Neural cell (in vitro differentiated cells): Measurements from ENCODE around the gene RAPGEF4. TPM values are rescaled to one million over a fixed set of nuclear protein-coding genes. Genes with fewer than 3 reads are reported as not detected.

Source experiments
- H2AFZ ChIP-seq: fragments of 200-600, 300-800 bp; sonication (generic), shearing (Covaris generic); 2 replicates; pipeline ENCODE4 v1.6.0; 2014; ENCODE audit warnings: low read depth, mild to moderate bottlenecking, antibody characterized with exemption, low read length, moderate library complexity
- H3F3A ChIP-seq: fragments of 200-600 bp; shearing (Covaris generic); 2 replicates; pipeline ENCODE4 v1.6.1; 2016; ENCODE audit warnings: mild to moderate bottlenecking, moderate library complexity, mixed read lengths, antibody characterized with exemption, low read length; ENCODE audit not compliant: insufficient read depth, poor library complexity, severe bottlenecking
- H3K27ac ChIP-seq: fragments of 200-600, 300-800 bp; sonication (generic), shearing (Covaris generic); 2 replicates; pipeline ENCODE4 v1.5.1; 2014; ENCODE audit warnings: mild to moderate bottlenecking, low read length, moderate library complexity
- H3K27me3 ChIP-seq: fragments of 300-800, 200-600 bp; sonication (generic), shearing (Covaris generic); 2 replicates; pipeline ENCODE4 v1.6.0; 2014; ENCODE audit warnings: mild to moderate bottlenecking, low read depth, low read length, moderate library complexity; ENCODE audit not compliant: insufficient read depth
- H3K36me3 ChIP-seq: fragments of 300-800, 200-600 bp; sonication (generic), shearing (Covaris generic); 2 replicates; pipeline ENCODE4 v1.5.1; 2014; ENCODE audit warnings: mild to moderate bottlenecking, antibody characterized with exemption, low read length, moderate library complexity; ENCODE audit not compliant: insufficient read depth
- H3K4me2 ChIP-seq: fragments of 300-800, 200-600 bp; sonication (generic), shearing (Covaris generic); 2 replicates; pipeline ENCODE4 v1.6.0; 2014; ENCODE audit warnings: mild to moderate bottlenecking, low read length
- H3K4me3 ChIP-seq: fragments of 300-800, 200-600 bp; sonication (generic), shearing (Covaris generic); 2 replicates; pipeline ENCODE4 v1.5.1; 2014; ENCODE audit warnings: mild to moderate bottlenecking, low read length, moderate library complexity
- H3K79me2 ChIP-seq: fragments of 200-600 bp; shearing (Covaris generic); replicated peaks from 2 replicates; pipeline ENCODE4 v1.6.0; 2014; ENCODE audit warnings: mild to moderate bottlenecking, low read length, moderate library complexity; ENCODE audit not compliant: insufficient read depth
- H3K9ac ChIP-seq: fragments of 300-800, 200-600 bp; sonication (generic), shearing (Covaris generic); 2 replicates; pipeline ENCODE4 v1.6.1; 2016; ENCODE audit warnings: mild to moderate bottlenecking, low read length, mixed read lengths
- H3K9me2 ChIP-seq: fragments of 200-600 bp; shearing (Covaris generic); 2 replicates; pipeline ENCODE4 v1.6.1; 2016; ENCODE audit warnings: mild to moderate bottlenecking, low read length, mixed read lengths; ENCODE audit not compliant: insufficient read depth
- H3K9me3 ChIP-seq: fragments of 200-600, 300-800 bp; sonication (generic), shearing (Covaris generic); 2 replicates; pipeline ENCODE4 v1.6.1; 2016; ENCODE audit warnings: mild to moderate bottlenecking, mixed run types, low read length, moderate library complexity, mixed read lengths
- H4K20me1 ChIP-seq: fragments of 200-600 bp; shearing (Covaris generic); 2 replicates; pipeline ENCODE4 v1.6.1; 2016; ENCODE audit warnings: mild to moderate bottlenecking, mixed run types; ENCODE audit not compliant: insufficient read depth
- CTCF ChIP-seq: fragments of 450-650 bp; IDR thresholded peaks from 2 replicates; pipeline ENCODE4 v1.5.1; 2014; ENCODE audit warnings: antibody characterized with exemption, mild to moderate bottlenecking, moderate library complexity; ENCODE audit not compliant: poor library complexity, severe bottlenecking
- EP300 ChIP-seq: fragments of 450-650 bp; conservative IDR thresholded peaks from 2 replicates; pipeline ENCODE4 v1.6.1; 2014; ENCODE audit warnings: antibody characterized with exemption, mild to moderate bottlenecking, moderate library complexity; ENCODE audit not compliant: poor library complexity, severe bottlenecking
- EZH2 ChIP-seq: fragments of 200-600, 300-800 bp; shearing (Covaris generic), sonication (generic); IDR thresholded peaks from 2 replicates; pipeline ENCODE4 v1.6.1; 2014; ENCODE audit warnings: antibody characterized with exemption, low read length, borderline replicate concordance, mild to moderate bottlenecking; ENCODE audit not compliant: insufficient read depth, poor library complexity, severe bottlenecking
- MXI1 ChIP-seq: fragments of 450-650 bp; conservative IDR thresholded peaks from 2 replicates; pipeline ENCODE4 v1.6.1; 2014; ENCODE audit warnings: antibody characterized with exemption, mild to moderate bottlenecking; ENCODE audit not compliant: poor library complexity, severe bottlenecking
- POLR2AphosphoS5 ChIP-seq: IDR thresholded peaks from 2 replicates; pipeline ENCODE4 v1.6.1; 2012
- RAD21 ChIP-seq: fragments of 450-650 bp; conservative IDR thresholded peaks from 2 replicates; pipeline ENCODE4 v1.6.1; 2014; ENCODE audit warnings: antibody characterized with exemption, mild to moderate bottlenecking, moderate library complexity
- REST ChIP-seq: IDR thresholded peaks from 2 replicates; pipeline ENCODE4 v1.6.1; 2012; ENCODE audit warnings: borderline replicate concordance
- SMC3 ChIP-seq: fragments of 450-650 bp; conservative IDR thresholded peaks from 2 replicates; pipeline ENCODE4 v1.6.1; 2014; ENCODE audit warnings: antibody characterized with exemption, mild to moderate bottlenecking, moderate library complexity; ENCODE audit not compliant: poor library complexity
- TAF1 ChIP-seq: IDR thresholded peaks from 2 replicates; pipeline ENCODE4 v1.6.1; 2012; ENCODE audit warnings: low read depth
- polyA plus RNA-seq: library from polyadenylated mRNA; depleted of rRNA; stranded (reverse); fragments of >200 nt; gene quantifications from 2 replicates; pipeline ENCODE4 v1.2.3, GENCODE V29; 2014

RAPGEF4 gene
- polyA plus RNA-seq, 1 donor from 2014 or later, result 10.4 TPM

GRCh38 chr2:173099804-173100203 is 364.2 kb downstream of the RAPGEF4 start:
- Histone ChIP-seq H4K20me1 (no peaks in the 10 kb centered on the region), H3K27me3 (no peaks in the 10 kb centered on the region), H3F3A (no peaks in the 10 kb centered on the region), H3K9me2 (no peaks in the 10 kb centered on the region), H3K4me2 (no peak overlapping the region), H2AFZ (no peak overlapping the region), H3K36me3 (no peaks in the 10 kb centered on the region), H3K79me2 (no peaks in the 10 kb centered on the region), H3K9ac (no peak overlapping the region), H3K4me3 (no peak overlapping the region), H3K27ac (no peak overlapping the region), H3K9me3 (no peaks in the 10 kb centered on the region)
- TF ChIP-seq CTCF (no peak), REST (no peak), MXI1 (no peak), EP300 (no peak), POLR2AphosphoS5 (no peak), RAD21 (no peak), TAF1 (no peak), SMC3 (no peak), EZH2 (no peak)

- H3K9me3 ChIP-seq, result no peaks in the 10 kb centered on the region
- H3K4me2 ChIP-seq, result no peak overlapping the region
- no peak overlapping the region for H2AFZ ChIP-seq
- H3K4me3 ChIP-seq, result no peak overlapping the region
- no peaks in the 10 kb centered on the region for H3F3A ChIP-seq
- H3K79me2 ChIP-seq, result no peaks in the 10 kb centered on the region
- no peaks in the 10 kb centered on the region for H4K20me1 ChIP-seq
- H3K27me3 ChIP-seq, result no peaks in the 10 kb centered on the region
- TF ChIP-seq CTCF (no peak), SMC3 (no peak), TAF1 (no peak), RAD21 (no peak), EZH2 (no peak), MXI1 (no peak), POLR2AphosphoS5 (no peak), EP300 (no peak), REST (no peak)
- no peak overlapping the region for H3K27ac ChIP-seq
- no peaks in the 10 kb centered on the region for H3K9me2 ChIP-seq
- H3K36me3 ChIP-seq, result no peaks in the 10 kb centered on the region
- no peak overlapping the region for H3K9ac ChIP-seq
Observed at GRCh38 chr2:173101687-173102086, 366.0 kb downstream of the RAPGEF4 start.
